Inflammatory macrophage treated with lipopolysaccharide for 1 hour (primary cell): Measurements from ENCODE around the gene UNC5A.

Experiments used
- DNase-seq, 2 donors: peaks; one replicate each; pipeline ENCODE4 v3.0.0-alpha.2; 2020 to 2022

The UNC5A gene

DNA sequence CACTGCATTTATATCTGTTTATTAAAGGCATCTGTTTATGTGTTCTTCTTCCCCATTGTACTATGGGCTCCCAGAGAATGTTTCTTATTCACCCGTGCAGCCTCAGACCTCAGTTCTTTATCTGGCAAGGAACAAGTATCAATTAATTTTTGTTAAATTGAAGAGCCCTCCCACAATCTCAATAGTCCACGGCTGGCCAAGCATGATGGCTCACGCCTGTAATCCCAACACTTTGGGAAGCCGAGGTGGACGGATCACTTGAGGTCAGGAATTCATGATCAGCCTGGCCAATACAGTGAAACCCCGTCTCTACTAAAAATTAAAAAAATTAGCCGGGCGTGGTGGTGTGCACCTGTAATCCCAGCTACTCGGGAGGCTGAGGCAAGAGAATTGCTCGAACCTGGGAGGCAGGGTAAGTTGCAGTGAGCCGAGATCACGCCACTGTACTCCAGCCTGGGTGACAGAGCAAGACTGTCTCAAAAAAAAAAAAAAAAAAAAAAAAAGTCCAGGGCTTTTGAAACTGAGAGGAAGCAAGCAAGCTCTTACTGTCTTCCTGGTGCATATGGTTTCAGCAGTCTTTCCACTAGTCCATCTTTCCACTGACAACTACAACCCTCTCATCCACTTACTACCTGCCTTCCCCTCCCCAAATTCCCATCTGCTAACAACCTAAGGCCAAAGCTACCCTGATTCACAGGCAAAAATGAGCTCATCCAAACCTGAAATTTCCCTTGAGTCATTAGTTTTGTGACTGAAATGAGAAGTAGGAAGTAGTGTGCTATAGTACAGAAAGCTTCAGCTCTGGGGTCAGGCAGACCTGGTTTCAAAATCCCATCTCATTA, 91.1 kb downstream of the UNC5A start:
- peak; percentile 87 to 93 for DNase-seq

DNA sequence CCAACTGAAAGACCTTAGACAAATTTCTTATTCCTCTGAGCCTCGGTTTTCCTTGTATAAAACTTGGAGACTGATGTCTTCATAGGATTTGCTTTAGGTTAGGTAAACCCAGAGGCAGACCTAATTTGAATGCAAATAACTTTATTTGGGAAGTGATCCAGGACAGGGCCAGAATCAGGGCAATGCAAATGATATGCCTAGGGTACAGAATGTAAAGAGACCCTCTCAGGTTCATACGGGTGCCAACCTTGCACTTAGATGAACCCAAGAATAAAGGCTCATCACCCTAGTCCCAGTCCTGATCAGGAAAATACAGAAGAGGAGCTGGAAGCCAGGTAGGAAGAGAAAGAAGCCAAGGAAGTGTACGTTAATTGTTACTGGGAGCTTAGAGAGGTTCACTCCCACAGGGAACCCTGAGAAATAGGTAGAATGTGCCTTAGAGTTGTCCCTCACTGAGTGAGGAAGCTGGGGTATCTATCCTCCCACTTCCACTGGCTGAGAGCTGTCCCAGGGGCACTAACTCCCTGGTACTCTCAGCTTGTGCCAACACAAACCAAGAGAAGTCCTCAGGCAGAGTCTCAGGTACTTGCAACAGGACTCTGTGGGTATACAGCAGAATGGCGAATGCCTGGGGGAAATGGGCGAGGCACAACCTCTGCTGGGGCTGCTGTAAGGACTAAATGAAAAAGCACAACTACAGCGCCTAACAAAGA, 91.9 kb downstream of the UNC5A start:
- DNase-seq: no peak

DNA sequence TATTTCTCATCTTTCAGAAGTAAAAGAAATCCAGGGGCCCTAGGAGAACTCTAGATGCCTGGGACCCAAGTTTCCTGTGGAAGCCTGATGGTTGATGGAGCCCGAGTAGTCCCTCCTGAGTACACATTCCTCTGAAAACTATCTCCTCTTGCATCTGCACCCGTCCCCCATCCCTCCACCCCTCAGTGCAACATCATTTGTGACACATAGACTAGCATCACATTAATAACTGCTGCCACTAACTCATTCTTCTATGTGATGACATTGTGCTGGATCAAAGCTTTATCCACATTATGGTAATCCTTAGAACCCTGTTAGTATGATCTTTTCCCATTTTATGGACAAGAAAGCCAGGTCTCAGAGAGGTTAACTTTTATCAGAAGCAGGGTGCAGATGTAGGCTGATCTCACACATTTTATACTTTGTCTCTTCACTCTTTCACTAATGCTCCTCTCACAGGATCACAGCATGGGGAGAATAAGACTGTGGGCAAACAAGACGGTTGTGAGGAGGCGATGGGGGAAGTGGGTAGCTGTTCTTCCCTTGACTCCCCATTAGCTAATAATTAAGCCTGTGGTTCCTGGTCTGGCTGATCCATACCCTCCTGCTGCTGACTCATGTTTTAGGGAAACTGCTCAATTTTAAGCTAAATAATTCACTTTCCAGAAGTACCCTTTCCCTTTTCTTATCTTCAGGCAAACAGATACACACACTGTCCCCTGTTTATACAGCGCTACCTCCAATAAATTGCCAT, 92.7 kb downstream of the UNC5A start:
- peak; percentile 75 to 89 for DNase-seq

DNA sequence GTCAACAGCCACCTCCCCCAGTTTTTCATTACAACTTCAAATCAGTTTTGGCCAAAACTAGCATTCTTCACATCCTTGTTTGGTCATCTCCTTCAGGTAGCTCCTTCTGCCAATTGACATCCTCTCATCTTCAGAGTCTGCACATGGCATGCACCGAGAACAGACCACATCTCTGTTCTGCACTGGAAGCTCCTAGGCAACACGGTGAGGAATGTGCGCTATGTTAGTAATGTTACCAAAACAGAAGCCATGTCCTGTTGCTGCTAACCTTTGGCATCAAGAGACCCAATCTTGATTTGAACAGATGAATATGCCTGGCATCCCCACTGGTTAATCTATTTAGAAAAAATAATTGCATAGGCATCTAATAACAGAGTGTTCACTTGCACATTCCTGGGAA, 93.9 kb downstream of the UNC5A start:
- no peak for DNase-seq

DNA sequence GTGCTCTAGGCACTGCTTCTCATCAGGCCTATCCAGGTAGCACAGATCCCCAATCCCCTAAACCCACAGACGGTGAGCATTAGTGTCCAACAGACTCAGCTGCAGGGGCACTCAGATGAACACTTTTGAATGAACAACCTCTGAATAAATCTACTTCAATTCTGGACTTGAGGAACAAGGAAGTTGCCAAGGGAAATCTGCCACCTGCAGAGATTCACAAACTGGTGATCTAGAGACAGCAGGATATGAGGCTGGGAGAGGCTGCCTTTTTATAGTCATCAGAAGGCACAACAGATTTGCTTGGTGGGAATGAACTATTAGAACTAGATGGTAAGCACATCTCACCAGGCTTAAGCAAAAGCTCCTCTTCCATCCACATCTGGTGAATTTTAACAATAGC, 95.8 kb downstream of the UNC5A start:
- no peak for DNase-seq

DNA sequence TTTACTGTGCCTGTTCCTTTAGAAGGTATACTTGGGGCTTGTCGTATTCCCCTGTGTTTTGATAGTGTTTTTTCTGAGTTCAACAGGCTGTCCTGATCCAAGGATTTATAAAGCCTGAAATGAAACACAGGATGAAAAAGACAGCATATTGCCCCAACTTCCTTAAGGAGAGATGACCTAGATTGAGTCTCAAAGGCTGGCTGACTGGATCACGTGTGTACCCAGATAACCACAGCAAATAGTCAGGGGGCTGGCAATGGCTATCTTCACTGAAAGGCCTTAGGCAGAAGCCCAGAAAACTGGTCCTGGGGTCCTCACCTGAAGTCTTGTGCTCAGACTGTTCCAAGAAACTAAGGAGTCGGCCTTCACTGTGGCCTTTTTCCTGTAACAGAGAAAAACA, 96.4 kb downstream of the UNC5A start:
- no peak for DNase-seq

DNA sequence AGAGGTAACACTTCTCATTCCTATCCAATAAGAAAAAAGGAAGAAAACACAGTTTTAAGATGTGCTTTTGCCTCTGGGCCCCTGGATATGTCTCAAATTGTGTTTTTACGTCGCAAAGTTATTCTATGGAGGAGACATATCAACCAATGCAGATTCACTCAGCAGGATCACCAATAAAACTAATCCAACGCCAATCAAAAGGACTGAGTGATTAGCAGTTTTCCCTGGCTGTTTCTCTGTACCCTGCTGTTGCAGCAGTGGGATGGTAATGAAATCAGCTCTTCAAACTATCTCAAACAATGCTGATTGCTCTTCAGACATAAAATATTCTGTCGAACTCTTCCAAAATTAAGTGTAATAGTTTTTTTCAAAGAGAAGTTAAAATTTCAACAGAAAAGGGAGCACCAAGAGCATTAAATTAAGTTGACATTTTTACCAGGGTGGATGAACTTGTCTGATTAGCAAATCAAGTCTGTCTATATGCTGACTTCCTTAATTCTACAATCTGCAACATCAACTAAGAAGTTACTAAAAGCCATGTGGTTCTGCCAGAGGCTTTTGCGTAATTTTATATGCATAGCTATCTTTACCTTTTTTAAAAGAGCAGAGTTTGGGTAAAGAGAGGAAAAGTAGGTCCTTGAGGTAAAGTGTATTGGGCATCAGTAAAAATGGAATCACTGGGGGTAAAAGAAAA, 98.5 kb downstream of the UNC5A start:
- DNase-seq: peak; percentile 60 to 66

DNA sequence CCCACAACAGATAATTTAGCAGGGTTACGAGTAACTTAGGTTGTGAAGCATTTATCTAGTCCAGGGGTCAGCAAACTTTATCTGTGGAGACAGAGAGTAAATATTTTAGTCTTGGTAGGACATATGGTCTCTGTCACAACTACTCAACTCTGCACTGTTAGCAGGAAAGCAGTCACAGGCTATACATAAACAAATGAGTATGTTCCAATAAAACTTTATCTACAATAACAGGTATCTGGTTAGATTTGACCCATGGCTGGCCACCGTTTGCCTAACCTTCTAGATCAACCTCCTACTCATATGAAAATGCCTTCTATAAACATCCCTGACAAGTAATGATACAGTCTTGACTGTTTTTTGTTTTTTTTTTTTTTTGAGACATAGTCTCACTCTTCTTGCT, 101.8 kb downstream of the UNC5A start:
- no peak for DNase-seq

DNA sequence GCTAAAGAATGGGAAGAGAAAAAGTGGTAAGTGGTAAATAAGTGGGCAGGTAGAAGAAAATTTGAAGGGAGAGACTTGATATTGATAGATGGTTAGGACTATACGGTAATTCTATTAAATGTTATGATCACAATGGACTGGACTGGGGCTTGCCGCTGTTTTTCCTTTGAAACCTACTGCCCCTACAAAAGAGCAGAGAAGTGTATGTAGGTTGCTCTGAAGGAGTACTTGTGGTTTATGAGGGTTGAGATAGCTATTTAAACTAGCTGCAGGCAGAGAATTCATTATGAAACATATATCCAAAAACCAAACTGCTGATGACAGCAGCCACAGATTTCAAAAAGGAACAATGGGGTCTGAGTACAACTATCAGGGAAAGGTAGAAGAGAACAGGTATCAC, 105.5 kb downstream of the UNC5A start:
- no peak for DNase-seq

DNA sequence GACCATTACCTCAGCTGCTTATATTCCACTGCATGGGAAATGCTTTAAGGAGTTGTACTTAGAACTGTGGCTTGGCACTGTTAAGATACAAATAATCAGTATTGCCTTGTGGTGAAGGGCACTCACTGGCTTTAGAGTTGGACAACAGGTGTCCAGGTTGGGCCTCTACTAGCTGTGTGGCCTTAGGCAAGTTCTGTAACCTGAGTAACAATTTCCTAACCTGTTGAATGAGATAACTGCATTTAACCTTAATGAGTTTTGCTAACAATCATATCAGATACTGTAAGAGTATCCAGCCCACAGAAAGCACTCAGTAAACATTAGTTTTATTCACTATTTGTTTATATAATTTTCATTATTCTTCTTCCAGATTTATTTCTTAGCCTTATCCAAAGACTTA, 106.0 kb downstream of the UNC5A start:
- DNase-seq: no peak

DNA sequence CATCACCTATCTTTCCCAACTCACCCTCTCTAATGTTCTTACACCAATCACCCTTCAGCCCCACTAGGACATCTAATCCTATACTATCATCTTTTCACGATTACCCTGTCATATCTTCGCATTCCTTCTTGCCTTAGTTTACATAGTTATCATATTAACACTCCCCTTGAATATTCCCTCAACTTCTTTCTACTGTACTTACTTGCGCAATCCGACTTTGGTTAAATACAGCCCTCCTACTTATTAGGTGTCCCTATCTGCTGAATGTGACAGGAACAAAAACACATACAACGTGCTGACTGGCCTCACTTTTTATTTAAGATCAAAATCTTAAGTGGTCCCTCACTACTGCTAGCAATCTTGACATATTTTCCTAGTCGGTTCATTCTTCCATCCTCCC, 108.3 kb downstream of the UNC5A start:
- no peak for DNase-seq

DNA sequence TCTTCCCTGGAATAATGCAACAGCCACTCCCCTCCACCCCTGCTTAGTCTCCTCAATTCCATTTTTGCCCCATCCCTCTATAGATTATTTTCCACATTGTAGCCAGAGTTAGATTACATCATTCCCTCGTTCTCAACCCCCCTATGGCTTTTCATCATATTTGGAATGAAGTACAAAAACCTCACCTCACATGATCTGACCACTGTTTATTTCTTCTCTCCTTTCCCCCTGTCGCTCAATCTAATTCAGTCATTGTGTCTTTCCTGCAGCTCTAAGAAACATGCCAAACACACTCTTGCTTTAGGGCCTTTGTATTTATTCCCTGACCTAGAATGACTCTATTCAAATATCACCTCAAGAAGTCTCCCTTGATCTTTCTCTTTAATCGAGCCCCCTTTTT, 111.4 kb downstream of the UNC5A start:
- no peak for DNase-seq

DNA sequence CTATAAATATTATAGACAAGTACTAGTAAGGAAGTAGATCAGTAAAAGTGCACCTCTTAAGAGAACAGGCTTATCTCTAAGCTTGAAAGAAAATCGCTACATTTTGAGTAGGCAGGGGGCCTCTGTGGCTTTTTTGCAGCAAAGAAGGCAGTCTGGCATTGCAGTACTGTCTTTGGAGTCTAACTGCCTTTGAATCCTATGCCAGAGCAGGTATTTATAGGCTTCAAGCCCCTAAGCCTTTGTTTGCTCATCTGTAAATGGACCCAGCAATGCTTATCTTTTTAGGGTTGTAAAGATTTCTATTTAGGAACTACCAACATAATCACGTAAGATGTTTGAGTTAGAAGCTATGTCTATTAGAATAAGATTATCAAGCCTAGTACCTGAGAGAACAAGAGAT, 112.5 kb downstream of the UNC5A start:
- DNase-seq: no peak

DNA sequence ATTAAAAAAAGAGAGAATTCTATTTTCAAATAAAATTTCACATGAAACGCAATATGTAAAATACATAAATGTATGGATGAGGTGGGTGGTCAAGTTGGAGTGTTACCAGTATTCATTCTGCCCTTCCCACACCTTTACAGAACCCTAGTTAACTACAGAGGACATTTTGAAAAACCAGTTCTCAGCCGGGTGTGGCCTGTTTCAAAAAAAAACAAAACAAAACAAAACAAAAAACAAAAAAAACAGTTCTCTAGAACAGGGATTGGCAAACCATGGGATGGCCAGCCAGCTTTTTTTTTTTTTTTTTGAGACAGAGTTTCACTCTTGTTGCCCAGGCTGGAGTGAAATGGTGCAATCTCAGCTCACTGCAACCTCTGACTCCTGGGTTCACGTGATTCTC, 117.2 kb downstream of the UNC5A start:
- peak; percentile 9 to 18 for DNase-seq

DNA sequence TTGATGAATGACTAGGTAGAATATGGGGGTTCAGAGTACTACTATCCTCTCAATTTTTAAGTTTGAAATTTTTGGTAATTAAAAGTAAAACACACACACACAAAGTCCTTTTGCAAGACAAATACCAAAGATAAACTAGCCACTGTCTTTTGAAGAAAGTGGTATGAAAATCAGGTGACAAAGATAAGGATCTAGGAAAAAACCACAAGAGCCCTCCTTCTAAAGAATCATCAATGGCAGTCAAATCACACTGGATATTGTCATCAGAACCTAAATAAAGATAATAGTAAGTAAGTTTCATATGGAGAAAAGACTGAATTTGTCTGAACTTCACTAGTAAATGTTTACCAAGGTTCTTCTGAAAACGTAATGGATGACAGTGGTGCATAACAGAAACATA, 119.3 kb downstream of the UNC5A start:
- no peak for DNase-seq
